ENCODE data around the gene FIP1L1.

FIP1L1 gene

GRCh38 chr4:53497487-53498244, 120.2 kb downstream of the FIP1L1 start (continued):
- TF ChIP-seq ZFP3 (CRISPR knock-in tag; IDR thresholded peaks at IDR 0.05), result no peak
- no peak for TF ChIP-seq CSDC2 (CRISPR knock-in tag; IDR thresholded peaks at IDR 0.05)
- TF ChIP-seq RARB (CRISPR knock-in tag; IDR thresholded peaks at IDR 0.05), result no peak
- no peak for TF ChIP-seq ZNF8 (CRISPR knock-in tag; IDR thresholded peaks at IDR 0.05)
- no peak for TF ChIP-seq ZNF70 (CRISPR knock-in tag; IDR thresholded peaks at IDR 0.05)

- no peak for ATAC-seq
- TF ChIP-seq POU6F1 (CRISPR knock-in tag; IDR thresholded peaks at IDR 0.05; ENCODE audit: borderline replicate concordance, low read depth) (no peak), ZNF565 (CRISPR knock-in tag; conservative IDR thresholded peaks at IDR 0.05; ENCODE audit: low read depth) (no peak), TCF4 (CRISPR knock-in tag; IDR thresholded peaks at IDR 0.05; ENCODE audit: borderline replicate concordance) (no peak), CSDC2 (CRISPR knock-in tag; IDR thresholded peaks at IDR 0.05) (no peak), RARB (CRISPR knock-in tag; IDR thresholded peaks at IDR 0.05) (no peak), TOX (CRISPR knock-in tag; IDR thresholded peaks at IDR 0.05; ENCODE audit: borderline replicate concordance) (no peak), ZNF70 (CRISPR knock-in tag; IDR thresholded peaks at IDR 0.05) (no peak), OSR1 (CRISPR knock-in tag; IDR thresholded peaks at IDR 0.05) (no peak), ZFP30 (CRISPR knock-in tag; IDR thresholded peaks at IDR 0.05) (no peak), CREB5 (CRISPR knock-in tag; IDR thresholded peaks at IDR 0.05; ENCODE audit: low read depth) (no peak), ESRRG (CRISPR knock-in tag; IDR thresholded peaks at IDR 0.05) (no peak), ZNF8 (CRISPR knock-in tag; IDR thresholded peaks at IDR 0.05) (no peak), PATZ1 (CRISPR knock-in tag; IDR thresholded peaks at IDR 0.05; ENCODE audit: borderline replicate concordance) (no peak), ISL1 (CRISPR knock-in tag; IDR thresholded peaks at IDR 0.05) (no peak), BACH2 (CRISPR knock-in tag; IDR thresholded peaks at IDR 0.05; ENCODE audit: borderline replicate concordance) (no peak), ZC3H10 (CRISPR knock-in tag; IDR thresholded peaks at IDR 0.05) (no peak), ZFP3 (CRISPR knock-in tag; IDR thresholded peaks at IDR 0.05) (no peak), PPARA (CRISPR knock-in tag; IDR thresholded peaks at IDR 0.05; ENCODE audit: borderline replicate concordance) (no peak), ARNTL (CRISPR knock-in tag; IDR thresholded peaks at IDR 0.05; ENCODE audit: borderline replicate concordance, low read depth) (no peak)
Measured at GRCh38 chr4:53498706-53499105, 121.3 kb downstream of the FIP1L1 start.

GRCh38 chr4:53499791-53500190, 122.3 kb downstream of the FIP1L1 start:
- no peak for ATAC-seq
- TF ChIP-seq ZC3H10 (CRISPR knock-in tag; IDR thresholded peaks at IDR 0.05) (no peak), CREB5 (CRISPR knock-in tag; IDR thresholded peaks at IDR 0.05; ENCODE audit: low read depth) (no peak)

GRCh38 chr4:53500546-53500945, 123.1 kb downstream of the FIP1L1 start:
- TF ChIP-seq ZNF8 (CRISPR knock-in tag; IDR thresholded peaks at IDR 0.05) (no peak), ZC3H10 (CRISPR knock-in tag; IDR thresholded peaks at IDR 0.05) (no peak), ESRRG (CRISPR knock-in tag; IDR thresholded peaks at IDR 0.05) (no peak)
- ATAC-seq, result no peak

- no peak for ATAC-seq
- TF ChIP-seq ZFP3 (CRISPR knock-in tag; IDR thresholded peaks at IDR 0.05) (no peak), BACH2 (CRISPR knock-in tag; IDR thresholded peaks at IDR 0.05; ENCODE audit: borderline replicate concordance) (no peak), CREB5 (CRISPR knock-in tag; IDR thresholded peaks at IDR 0.05; ENCODE audit: low read depth) (no peak), ISL1 (CRISPR knock-in tag; IDR thresholded peaks at IDR 0.05) (no peak), ZFP30 (CRISPR knock-in tag; IDR thresholded peaks at IDR 0.05) (no peak), TSHZ2 (CRISPR knock-in tag; IDR thresholded peaks at IDR 0.05) (no peak), RARB (CRISPR knock-in tag; IDR thresholded peaks at IDR 0.05) (no peak), SNAI2 (CRISPR knock-in tag; IDR thresholded peaks at IDR 0.05) (no peak), PATZ1 (CRISPR knock-in tag; IDR thresholded peaks at IDR 0.05; ENCODE audit: borderline replicate concordance) (no peak)
Measured at GRCh38 chr4:53501561-53501960, 124.1 kb downstream of the FIP1L1 start.

Data from SK-N-SH treated with all-trans-retinoic acid at 6 μM for 48 hours (cell line).